DMS114 treated with DMSO at 0.1 percent for 48 hours (cell line): ENCODE data around the gene RASGRF2.

Experiments
- DNase-seq: peaks from one replicate; lab custom pipeline; 2025; ENCODE audit not compliant: unreplicated experiment; lab: John Stamatoyannopoulos, UW

The RASGRF2 gene

GRCh38 chr5:80977764-80978163, 17.6 kb downstream of the RASGRF2 start:
- DNase-seq: no peak

- no peak for DNase-seq
Measured at GRCh38 chr5:80978772-80979317, 18.7 kb downstream of the RASGRF2 start.

DNA sequence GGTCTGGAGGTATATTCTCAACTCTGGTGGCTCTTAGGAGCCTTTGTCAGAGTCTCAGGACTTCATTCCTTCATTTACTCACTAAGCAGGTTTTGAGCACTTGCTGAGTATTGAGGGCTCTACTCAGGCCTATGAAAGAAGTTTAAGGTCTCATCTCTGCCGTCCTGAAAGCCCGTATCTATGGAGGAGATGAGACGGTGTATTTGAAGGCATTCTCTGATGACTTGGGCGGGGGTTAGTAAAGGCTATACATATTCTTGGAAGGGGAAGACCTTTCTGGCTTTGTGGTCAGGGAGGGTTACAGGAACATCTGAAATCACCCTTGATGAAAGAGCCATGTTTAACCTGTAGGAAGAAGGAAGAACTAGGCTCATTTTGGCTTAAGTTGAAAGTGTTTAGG, 21.9 kb downstream of the RASGRF2 start:
- no peak for DNase-seq

- DNase-seq: no peak
Measured at GRCh38 chr5:80985600-80986228, 25.6 kb downstream of the RASGRF2 start.

DNA sequence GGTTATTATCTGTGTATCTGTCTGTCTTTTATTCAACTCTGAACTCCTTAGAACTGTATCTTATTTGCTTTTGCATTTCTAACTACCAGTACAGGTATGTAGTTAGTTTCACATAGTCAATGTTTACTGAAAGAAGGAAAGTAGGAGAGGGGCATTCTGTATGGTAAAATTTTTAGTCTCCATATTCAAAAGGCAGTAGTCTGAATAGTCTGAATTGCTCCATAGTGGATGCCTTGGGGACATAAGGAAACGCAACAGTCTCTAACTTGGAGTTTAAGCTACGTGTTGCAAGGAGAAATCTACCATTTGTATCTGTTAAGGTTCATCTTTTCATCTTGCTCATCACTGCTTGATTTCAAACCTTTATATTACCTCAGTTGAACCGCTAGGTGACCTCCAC, 26.2 kb downstream of the RASGRF2 start:
- DNase-seq: no peak

DNA sequence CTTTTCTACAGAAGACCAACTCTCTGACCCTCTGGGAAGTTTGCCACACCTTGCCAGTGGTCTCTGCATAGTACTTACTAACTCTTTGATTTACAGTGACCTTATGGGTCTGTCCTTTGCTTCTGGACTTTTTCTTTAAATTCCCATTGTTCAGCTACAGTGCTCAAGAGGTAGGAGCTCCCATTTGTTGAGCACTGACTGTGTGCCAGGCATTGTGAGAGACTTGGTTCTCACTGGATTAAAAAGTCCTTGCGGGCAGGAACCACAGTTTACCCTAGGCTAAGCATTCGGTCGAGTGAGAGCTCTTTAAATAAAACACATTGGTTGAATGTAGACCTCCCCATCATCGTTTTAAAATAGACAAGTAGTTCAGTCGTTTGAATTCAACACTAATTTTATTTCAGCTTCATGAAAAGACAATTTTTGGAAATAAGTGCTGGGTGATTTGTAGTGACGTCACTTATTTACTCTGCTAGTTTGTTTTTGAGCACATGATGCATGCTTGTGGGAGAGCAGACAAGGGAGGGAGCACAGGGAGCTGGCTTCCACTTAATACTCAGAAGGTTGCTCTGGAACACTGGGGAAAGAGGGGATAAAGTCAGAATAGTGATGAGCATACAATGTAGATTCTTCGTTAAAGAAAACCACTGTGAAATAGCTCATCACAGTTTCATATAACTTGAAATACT, 27.1 kb downstream of the RASGRF2 start:
- DNase-seq: no peak

DNA sequence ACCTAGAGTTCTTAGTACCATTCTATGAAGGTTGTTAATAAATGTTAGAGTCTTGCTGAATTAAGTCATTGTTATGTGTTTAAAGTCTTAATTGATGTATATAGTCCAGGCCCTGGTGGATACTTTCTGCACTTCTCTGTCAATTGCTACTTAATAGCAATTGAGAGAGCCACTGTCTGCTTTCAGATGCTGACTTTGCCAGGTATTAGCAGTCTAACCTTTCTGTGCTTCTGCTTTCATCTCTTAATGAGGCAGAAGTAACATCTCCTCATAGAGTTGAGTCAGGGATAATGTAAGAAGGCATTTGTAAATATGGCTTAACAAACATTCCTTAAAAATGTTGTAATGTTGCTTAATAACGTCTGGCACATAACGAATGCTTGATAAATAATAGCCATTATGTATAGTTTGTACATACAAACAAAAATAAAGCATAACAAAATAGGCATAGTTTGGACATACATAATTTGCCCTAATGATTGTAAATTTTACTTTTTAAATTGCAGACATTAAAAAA, 28.3 kb downstream of the RASGRF2 start:
- DNase-seq: no peak

- no peak for DNase-seq
Measured at GRCh38 chr5:80989883-80990282, 29.7 kb downstream of the RASGRF2 start.

- no peak for DNase-seq
Measured at GRCh38 chr5:80990527-80990926, 30.4 kb downstream of the RASGRF2 start.

DNA sequence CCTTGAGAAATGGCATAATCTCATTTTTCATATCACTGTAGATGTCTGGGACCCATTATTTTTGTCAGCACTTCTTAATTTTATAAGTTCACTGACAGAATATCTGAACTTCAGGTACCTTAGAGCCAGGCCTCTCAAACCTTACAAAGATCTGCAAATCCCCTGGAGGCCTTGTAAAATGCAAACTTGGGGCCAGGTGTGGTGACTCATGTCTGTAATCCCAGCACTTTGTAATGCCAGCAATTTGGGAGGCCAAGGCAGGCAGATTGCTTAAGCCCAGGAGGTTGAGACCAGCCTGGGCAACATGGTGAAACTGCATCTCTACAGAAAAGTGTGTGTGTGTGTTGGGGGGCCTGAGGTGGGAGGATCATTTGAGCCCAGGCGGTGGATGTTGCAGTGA, 30.8 kb downstream of the RASGRF2 start:
- DNase-seq: no peak

GRCh38 chr5:80995908-80996307, 35.7 kb downstream of the RASGRF2 start:
- DNase-seq: no peak

GRCh38 chr5:80998590-80998979, 38.4 kb downstream of the RASGRF2 start:
- no peak for DNase-seq

DNA sequence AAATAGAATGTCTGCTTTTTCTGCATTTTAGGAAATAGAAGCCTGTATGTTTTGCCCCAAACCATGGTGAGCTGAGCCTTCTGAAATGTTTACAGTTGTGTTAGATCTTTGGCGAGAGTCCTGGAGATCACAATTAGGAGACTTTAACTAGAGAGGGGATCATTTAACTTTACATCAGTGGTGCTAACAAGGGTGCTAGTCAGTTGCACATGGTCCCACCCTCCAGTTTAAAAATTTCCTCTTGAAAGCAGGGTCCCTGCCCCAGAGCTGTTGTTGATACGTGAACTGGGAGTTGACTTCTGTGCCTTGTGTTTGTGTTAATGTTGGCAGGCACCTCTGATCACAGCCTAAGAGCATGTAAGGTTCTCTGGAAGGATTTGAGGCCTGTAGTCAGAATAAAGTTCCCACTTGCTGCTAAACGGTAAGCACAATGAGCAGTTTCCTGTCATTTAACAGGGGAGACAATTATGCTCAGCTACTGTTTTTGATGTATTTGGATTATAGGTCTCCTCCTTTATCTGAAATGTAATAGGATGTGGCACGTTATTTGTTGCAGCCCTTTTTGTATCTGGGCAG, 43.7 kb downstream of the RASGRF2 start:
- DNase-seq: no peak

DNA sequence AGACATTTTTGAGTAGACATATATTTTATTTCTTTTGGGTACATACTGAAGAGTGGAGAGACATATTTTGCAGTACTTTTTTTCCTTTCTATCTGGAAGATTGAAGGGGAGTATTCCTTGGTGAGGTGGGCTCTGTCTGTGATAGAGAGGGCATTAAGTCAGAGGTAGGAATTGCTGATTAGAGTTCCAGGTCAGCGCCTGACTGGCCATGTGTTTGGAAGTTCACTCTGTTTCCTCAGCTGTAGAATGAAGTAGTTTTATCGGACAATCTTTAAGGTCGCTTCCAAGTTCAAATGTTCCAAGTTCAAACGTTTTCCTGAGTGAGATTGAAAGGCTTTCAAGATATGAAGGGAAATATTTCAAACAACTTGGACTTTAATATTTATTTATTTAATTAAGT, 45.5 kb downstream of the RASGRF2 start:
- DNase-seq: no peak

DNA sequence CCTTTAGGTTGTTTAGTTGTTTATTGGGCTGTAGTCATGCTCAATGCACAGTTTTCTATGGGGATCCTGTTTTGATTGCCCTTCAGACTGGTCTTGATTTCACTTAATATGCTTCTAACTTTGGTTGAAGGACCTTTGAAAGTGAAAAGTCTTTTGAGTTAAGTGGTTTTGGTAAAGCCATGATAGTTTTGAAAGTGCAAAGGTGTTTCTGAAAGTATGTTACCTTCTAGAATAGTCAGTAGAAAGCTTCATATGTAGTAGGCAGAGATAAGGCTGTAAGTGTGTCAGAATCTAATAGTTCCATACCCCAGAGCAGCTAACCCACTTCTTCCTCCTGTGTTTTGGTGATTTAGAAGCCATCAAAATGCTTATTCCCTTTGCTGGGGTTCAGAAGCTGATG, 46.1 kb downstream of the RASGRF2 start:
- no peak for DNase-seq

- DNase-seq: no peak
Measured at GRCh38 chr5:81006947-81007636, 46.9 kb downstream of the RASGRF2 start.

DNA sequence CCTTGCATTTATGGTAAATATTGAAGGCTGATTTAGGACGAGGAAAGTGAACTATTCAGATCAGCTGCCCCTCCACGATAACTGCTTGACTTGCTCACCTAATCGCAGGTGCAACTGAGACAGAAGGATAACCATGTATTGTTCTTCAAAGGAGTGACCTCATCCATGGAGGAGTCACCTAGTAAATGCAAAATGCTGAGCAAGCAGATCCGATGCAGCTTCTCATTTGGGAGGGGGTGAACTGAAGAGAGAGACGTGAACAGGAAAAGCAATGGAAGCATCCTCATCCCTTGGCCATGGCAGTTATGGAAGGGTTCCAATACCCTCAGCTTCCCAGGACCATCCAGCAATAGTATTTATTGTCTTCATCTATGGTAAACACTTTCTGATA, 47.5 kb downstream of the RASGRF2 start:
- no peak for DNase-seq

DNA sequence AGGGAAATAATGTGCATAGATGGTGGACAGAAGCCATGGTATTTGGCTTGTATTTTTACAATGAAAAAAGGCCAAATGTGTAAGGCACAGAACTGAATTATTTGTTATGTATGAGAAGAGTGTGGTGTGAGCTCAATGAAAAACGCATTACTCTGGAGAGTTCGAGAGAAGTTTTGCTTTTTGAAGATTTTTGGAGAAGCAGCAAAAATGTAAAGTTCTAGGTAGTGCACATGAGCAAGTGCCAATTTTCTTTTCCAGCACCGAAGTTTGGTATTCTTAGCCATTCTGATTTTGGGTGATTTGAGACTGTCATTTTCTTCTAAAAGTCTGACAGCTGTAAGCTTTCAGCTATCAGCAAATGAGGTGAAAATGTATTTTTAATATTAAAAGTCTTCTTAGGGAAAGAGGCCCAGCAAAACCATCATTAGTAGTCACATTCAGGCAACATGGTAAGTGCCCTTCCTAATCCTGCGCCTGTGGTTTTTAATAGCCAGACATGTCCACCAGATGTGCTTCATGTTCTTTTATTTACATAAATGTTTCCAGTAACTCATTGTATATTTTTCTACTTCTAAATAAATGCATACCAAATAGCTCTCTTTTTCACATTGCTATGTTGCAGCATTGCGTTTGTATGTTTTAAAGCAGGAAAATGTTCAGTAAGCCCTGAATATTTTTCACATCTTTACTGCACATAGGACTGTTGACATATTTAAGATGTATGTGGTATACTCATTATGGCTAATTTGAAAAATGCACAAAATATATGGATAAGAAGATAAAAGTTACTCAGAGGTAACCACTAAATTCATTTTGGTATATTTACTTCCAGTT, 50.4 kb downstream of the RASGRF2 start:
- no peak for DNase-seq

DNA sequence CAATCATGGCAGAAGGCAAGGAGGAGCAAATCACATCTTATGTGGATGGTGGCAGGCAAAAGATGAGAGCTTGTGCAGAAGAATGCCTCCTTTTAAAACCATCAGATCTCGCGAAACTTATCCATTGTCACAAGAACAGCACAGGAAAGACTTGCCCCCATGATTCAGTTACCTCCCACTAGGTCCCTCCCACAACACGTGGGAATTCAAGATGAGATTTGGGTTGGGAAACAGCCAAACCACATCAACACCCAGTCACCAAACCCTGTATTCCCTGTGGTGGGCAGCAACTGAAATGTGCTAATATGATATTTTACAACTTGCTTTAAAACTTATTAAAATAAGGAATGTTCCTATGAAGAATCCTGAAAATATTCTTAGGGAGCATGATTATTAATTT, 54.2 kb downstream of the RASGRF2 start:
- no peak for DNase-seq

- DNase-seq: no peak
Measured at GRCh38 chr5:81016116-81016515, 56.0 kb downstream of the RASGRF2 start.

DNA sequence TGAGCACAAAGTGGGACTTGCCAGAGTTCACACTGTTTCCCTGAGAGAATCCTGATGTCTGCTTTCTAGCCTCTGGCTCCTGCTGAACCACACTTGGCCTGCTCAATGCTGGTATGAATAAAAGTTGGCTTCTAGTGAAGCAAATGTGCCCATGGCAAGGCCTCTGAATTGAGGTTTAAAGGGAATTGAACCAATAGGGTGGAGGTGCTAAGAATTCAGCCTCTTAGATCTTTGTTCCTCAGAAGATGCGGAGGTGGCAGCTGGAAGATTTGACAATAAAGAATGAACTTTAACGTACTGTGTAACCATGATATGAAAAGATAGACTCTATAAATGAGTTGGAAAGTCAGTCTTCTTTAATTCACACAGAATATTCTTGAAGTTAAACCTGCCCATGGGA, 57.2 kb downstream of the RASGRF2 start:
- DNase-seq: no peak
